Panc1 (cell line): ENCODE results near the gene ADAM22. TPM values are rescaled to one million over a fixed set of nuclear protein-coding genes. Genes with fewer than 3 reads are reported as not detected.

ENCODE experiments used
- ATAC-seq: fragments of 200-7000 bp; cut with Tn5 transposase; 2 replicates; pipeline ENCODE4 v1.9.1; 2020; ENCODE audit warnings: mild to moderate bottlenecking, moderate library complexity
- BruUV-seq: library from RNA; stranded (reverse); fragments of 400-500 nt; replicated peaks from 2 replicates; lab custom pipeline; 2021; lab: Mats Ljungman, UMichigan
- CTCF ChIA-PET: fragments of 300-600 bp; sonication (Branson Sonifier 250); formaldehyde crosslinking; loops from one replicate; lab custom pipeline; 2022; ENCODE audit warnings: antibody characterized with exemption; lab: Charles Lee
- POLR2A ChIA-PET: fragments of 300-600 bp; sonication (Branson Sonifier 250); formaldehyde crosslinking; loops from one replicate; lab custom pipeline; 2022; ENCODE audit warnings: antibody characterized with exemption; lab: Charles Lee
- DNase-seq: peaks from one replicate; pipeline ENCODE4 v3.0.0-alpha.2; 2010; ENCODE audit warnings: low read depth, low spot score
- H3K27ac ChIP-seq: 2 replicates; pipeline ENCODE4 v1.5.1; 2011; ENCODE audit warnings: mild to moderate bottlenecking, low read length, inconsistent platforms
- H3K27me3 ChIP-seq: fragments of 200-500 bp; sonication (Bioruptor generic); 2 replicates; pipeline ENCODE4 v1.6.0; 2014; ENCODE audit warnings: low read length, inconsistent platforms; ENCODE audit not compliant: control insufficient read depth, insufficient read depth
- H3K36me3 ChIP-seq: fragments of 200-500 bp; sonication (Bioruptor generic); 2 replicates; pipeline ENCODE4 v1.5.1; 2014; ENCODE audit warnings: inconsistent platforms, mild to moderate bottlenecking, low read length, moderate library complexity; ENCODE audit not compliant: control insufficient read depth, insufficient read depth
- H3K4me1 ChIP-seq: 2 replicates; pipeline ENCODE4 v1.5.1; 2011; ENCODE audit warnings: inconsistent platforms, mild to moderate bottlenecking, low read length, moderate library complexity; ENCODE audit not compliant: control insufficient read depth, insufficient read depth
- H3K4me3 ChIP-seq, 2 experiments: 2 replicates each; pipeline ENCODE4 v1.5.1; 2011 to 2012; ENCODE audit warnings: low read depth in 2 of 2, low read length in 2 of 2, mild to moderate bottlenecking in 2 of 2, inconsistent platforms in 1 of 2, moderate library complexity in 1 of 2
- H3K9me3 ChIP-seq: fragments of 200-500 bp; sonication (Bioruptor generic); 2 replicates; pipeline ENCODE4 v1.5.1; 2014; ENCODE audit warnings: low read depth, mild to moderate bottlenecking, inconsistent platforms, low read length, moderate library complexity; ENCODE audit not compliant: control insufficient read depth, insufficient read depth
- POLR2AphosphoS5 ChIP-seq: IDR thresholded peaks from 2 replicates; pipeline ENCODE4 v1.6.1; 2012; ENCODE audit warnings: mild to moderate bottlenecking, low read depth, low read length, moderate library complexity
- REST ChIP-seq, 2 experiments: IDR thresholded peaks; 2 replicates each; pipeline ENCODE4 v1.6.1; 2011 to 2012; ENCODE audit warnings: low read depth in 2 of 2, control low read depth in 1 of 2, low read length in 1 of 2, mild to moderate bottlenecking in 1 of 2, moderate library complexity in 1 of 2; ENCODE audit not compliant: insufficient read depth in 1 of 2
- SIN3A ChIP-seq: IDR thresholded peaks from 2 replicates; pipeline ENCODE4 v1.6.1; 2012; ENCODE audit warnings: low read depth, mild to moderate bottlenecking, low read length, moderate library complexity, borderline replicate concordance; ENCODE audit not compliant: insufficient read depth
- TCF7L2 ChIP-seq: IDR thresholded peaks from 2 replicates; pipeline ENCODE4 v1.6.1; 2011; ENCODE audit warnings: mild to moderate bottlenecking, low read depth, low read length, inconsistent platforms
- in situ Hi-C: cut with HindIII; loops from 2 replicates; pipeline ENCODE4 v1.10.0; 2016; ENCODE audit warnings: low sequenced_read_pairs, low pct_unique_long_range_greater_than_20kb
- intact Hi-C: fragments of 100-400 bp; cut with micrococcal nuclease; formaldehyde crosslinking; loops from one replicate; pipeline ENCODE4 v1.10.0; 2022; ENCODE audit not compliant: unreplicated experiment
- total RNA-seq: library from RNA; stranded (reverse); gene quantifications from one replicate; pipeline ENCODE4 v1.2.1, GENCODE V29; 2021; ENCODE audit not compliant: unreplicated experiment
- TF ChIP-seq, protein P1 (sequence below): fragments of 450-650 bp; IDR thresholded peaks from 2 replicates; pipeline ENCODE4 v1.5.1; 2017; ENCODE audit warnings: mild to moderate bottlenecking

The ADAM22 gene
- total RNA-seq, 1 experiment from 2014 or later: 4.2 TPM

DNA sequence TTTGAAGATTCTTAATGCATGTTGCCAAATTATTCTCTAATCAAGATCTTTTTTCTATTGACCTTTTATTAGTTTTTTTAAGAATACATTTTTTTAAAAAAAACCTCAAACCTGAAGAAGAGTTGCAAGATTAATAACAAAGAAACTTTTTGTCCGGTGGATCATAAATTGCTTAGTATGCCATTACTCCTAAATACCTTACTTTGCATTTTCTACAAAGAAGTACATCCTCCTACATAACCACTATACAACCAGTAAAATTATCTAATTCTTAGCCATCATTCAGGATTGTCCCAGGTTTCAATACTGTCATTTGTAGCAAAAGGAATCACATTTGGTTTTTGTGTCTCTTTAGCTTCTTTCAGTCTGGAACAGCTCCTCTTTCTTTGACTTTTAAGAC lies 207.9 kb downstream of the ADAM22 start:
- no peak overlapping the region for H3K27ac ChIP-seq
- intact Hi-C loops (no loop called here), in situ Hi-C loops (no loop called here)
- DNase-seq: no peak
- ATAC-seq: no peak
- ChIA-PET POLR2A (no interaction called here), CTCF (no interaction called here)
- no peaks in the 10 kb centered on the region for H3K4me1 ChIP-seq
- no peaks in the 10 kb centered on the region for H3K27me3 ChIP-seq
- no TSS peak for BruUV-seq
- H3K9me3 ChIP-seq: no peaks in the 10 kb centered on the region
- TF ChIP-seq SIN3A (no peak), TCF7L2 (no peak), POLR2AphosphoS5 (no peak)
- TF ChIP-seq, protein P1, sequence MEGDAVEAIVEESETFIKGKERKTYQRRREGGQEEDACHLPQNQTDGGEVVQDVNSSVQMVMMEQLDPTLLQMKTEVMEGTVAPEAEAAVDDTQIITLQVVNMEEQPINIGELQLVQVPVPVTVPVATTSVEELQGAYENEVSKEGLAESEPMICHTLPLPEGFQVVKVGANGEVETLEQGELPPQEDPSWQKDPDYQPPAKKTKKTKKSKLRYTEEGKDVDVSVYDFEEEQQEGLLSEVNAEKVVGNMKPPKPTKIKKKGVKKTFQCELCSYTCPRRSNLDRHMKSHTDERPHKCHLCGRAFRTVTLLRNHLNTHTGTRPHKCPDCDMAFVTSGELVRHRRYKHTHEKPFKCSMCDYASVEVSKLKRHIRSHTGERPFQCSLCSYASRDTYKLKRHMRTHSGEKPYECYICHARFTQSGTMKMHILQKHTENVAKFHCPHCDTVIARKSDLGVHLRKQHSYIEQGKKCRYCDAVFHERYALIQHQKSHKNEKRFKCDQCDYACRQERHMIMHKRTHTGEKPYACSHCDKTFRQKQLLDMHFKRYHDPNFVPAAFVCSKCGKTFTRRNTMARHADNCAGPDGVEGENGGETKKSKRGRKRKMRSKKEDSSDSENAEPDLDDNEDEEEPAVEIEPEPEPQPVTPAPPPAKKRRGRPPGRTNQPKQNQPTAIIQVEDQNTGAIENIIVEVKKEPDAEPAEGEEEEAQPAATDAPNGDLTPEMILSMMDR: no peak
- no peaks in the 10 kb centered on the region for H3K36me3 ChIP-seq
- H3K4me3 ChIP-seq: no peak overlapping the region

DNA sequence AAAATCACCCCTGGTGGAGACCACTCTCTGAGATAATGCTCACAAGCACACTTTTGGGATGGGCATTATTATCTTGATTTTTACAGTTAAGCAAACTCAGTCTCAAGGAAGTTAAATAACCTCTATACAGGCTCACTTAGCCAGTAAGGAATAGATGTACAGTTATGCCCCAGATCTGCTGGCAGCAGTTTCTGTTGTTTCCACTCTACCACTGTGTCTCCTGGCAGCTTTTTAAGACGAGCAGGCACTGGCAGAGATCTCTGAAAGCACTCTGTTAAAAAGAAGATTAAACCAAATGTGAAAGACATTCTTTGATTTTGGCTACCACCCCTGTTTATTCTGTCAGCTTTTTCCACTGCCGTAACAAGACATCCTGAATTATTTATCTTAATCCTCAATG lies 212.6 kb downstream of the ADAM22 start:
- Histone ChIP-seq H3K4me1 (no peaks in the 10 kb centered on the region), H3K4me3 (no peak overlapping the region), H3K27ac (no peak overlapping the region), H3K27me3 (no peaks in the 10 kb centered on the region), H3K36me3 (no peaks in the 10 kb centered on the region), H3K9me3 (no peaks in the 10 kb centered on the region)
- ATAC-seq: no peak
- intact Hi-C loops (no loop called here), in situ Hi-C loops (no loop called here)
- no peak for TF ChIP-seq REST (IDR thresholded peaks at IDR 0.05; ENCODE audit: insufficient read depth in 1 of 2, low read depth in 2 of 2, low read length in 1 of 2)
- TF ChIP-seq, protein P1: peak; percentile 9; the same call in 1 of the 2 replicates
- BruUV-seq: no TSS peak
- ChIA-PET CTCF (no interaction called here), POLR2A (no interaction called here)
- no peak for DNase-seq

GRCh38 chr7:88147341-88147740 lies 213.3 kb downstream of the ADAM22 start:
- ATAC-seq (no peak), DNase-seq (no peak)
- no peaks in the 10 kb centered on the region for H3K4me1 ChIP-seq
- ChIA-PET POLR2A (no interaction called here), CTCF (no interaction called here)
- TF ChIP-seq SIN3A: no peak
- TF ChIP-seq REST (IDR thresholded peaks at IDR 0.05; ENCODE audit: insufficient read depth in 1 of 2, low read depth in 2 of 2, low read length in 1 of 2): no peak
- no peak for TF ChIP-seq TCF7L2
- no peaks in the 10 kb centered on the region for H3K36me3 ChIP-seq
- in situ Hi-C loops (no loop called here), intact Hi-C loops (no loop called here)
- no peak overlapping the region for H3K27ac ChIP-seq
- no peaks in the 10 kb centered on the region for H3K9me3 ChIP-seq
- no TSS peak for BruUV-seq
- no peaks in the 10 kb centered on the region for H3K27me3 ChIP-seq
- no peak overlapping the region for H3K4me3 ChIP-seq
